Erythroblast (primary cell): Measurements from ENCODE around the gene RIMKLB.
"Not testable (repeated sequence)": the region's sequence is repeated elsewhere in the genome, so short reads cannot be mapped to it uniquely, and the experiment has no call there.

Source experiments
- GATA1 ChIP-seq: IDR thresholded peaks from 2 replicates; pipeline ENCODE4 v1.6.1; 2011; ENCODE audit warnings: low read depth, mild to moderate bottlenecking, control low read depth, low read length, moderate library complexity
- POLR2A ChIP-seq: IDR thresholded peaks from 2 replicates; pipeline ENCODE4 v1.6.1; 2011; ENCODE audit warnings: mild to moderate bottlenecking, low read length

GRCh38 chr12:8801213-8801612, 103.4 kb downstream of the RIMKLB start:
- TF ChIP-seq POLR2A, GATA1: not testable (repeated sequence)
